Ecto neural progenitor cell (in vitro differentiated cells): ENCODE results near the gene VIPAS39.
A peak's percentile ranks its signal among the peaks of the same experiment; 100 is the strongest.

Experiments
- DNase-seq: peaks from one replicate; pipeline ENCODE4 v3.0.0-alpha.2; 2018; ENCODE audit warnings: low spot score

VIPAS39 gene

GRCh38 chr14:77406086-77406485 is 51.3 kb downstream of the VIPAS39 start:
- DNase-seq: no peak

- DNase-seq: no peak
Observed at GRCh38 chr14:77403768-77404167, 53.6 kb downstream of the VIPAS39 start.

DNA sequence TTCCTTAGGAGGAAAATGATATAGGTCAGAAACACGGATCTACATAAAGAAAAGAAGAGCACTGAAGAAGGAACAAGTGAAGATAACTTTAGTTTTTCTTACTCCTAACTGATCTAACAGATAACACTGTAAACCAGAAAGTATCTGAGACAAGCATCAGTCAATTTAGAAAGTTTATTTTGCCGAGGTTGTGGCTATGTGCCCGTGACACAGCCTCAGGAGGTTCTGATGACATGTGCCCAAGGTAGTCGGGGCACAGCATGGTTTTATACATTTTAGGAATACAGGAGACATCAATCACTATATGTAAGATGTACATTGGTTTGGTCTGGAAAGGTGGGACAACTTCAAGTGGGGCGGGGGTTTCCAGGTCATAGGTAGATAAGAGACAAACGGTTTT is 57.2 kb downstream of the VIPAS39 start:
- DNase-seq: no peak

GRCh38 chr14:77390188-77390587 is 67.2 kb downstream of the VIPAS39 start:
- DNase-seq: no peak

- no peak for DNase-seq
Observed at GRCh38 chr14:77378701-77379100, 78.7 kb downstream of the VIPAS39 start.

DNA sequence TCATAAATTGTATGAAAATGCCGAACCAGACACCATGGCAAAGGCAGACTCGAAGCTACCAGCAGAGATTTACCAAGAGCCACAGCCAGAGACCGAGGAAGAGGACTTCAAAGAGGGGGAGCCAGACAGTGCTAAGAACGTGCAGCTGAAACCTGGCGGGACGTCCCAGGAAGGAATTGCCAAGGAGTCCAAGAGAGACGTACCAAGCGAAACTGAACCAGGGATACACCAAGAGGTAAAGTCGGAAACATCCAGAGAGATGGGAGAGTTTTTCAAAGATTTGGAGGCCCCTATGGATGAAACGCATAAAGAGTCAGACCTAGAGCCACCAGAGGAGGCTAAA is 79.9 kb downstream of the VIPAS39 start:
- DNase-seq: no peak

- peak; percentile 92 for DNase-seq
Observed at GRCh38 chr14:77376771-77377501, 80.5 kb downstream of the VIPAS39 start, which contains the start of the genes SAMD15 and TMED8. TSS of gene SAMD15 (plus strand) at chr14:77377379. CDS start at chr14:77377419, 40 bp downstream. TSS of gene TMED8 (minus strand) at chr14:77377094. CDS start at chr14:77377053, 41 bp downstream.
